GM11168 (cell line): ENCODE results near the gene MBD5.
"Not testable (repeated sequence)": the region's sequence is repeated elsewhere in the genome, so short reads cannot be mapped to it uniquely, and the experiment has no call there.

Experiments
- in situ Hi-C: fragments of 300-500 bp; cut with MboI; formaldehyde crosslinking; loops from one replicate; pipeline ENCODE4 v1.12.0; 2022; ENCODE audit warnings: low sequenced_read_pairs; ENCODE audit not compliant: unreplicated experiment

MBD5 gene

GRCh38 chr2:148021059-148021861, at the start of gene MBD5:
MBD5 (plus strand) TSS chr2:148021091.
- in situ Hi-C loops: no loop called here

- in situ Hi-C loops: no loop called here
Observed at GRCh38 chr2:147976102-147976501, 44.8 kb upstream of the MBD5 start.

GRCh38 chr2:147977679-147978078, 43.2 kb upstream of the MBD5 start:
- in situ Hi-C loops: no loop called here

GRCh38 chr2:147980940-147981528, 39.9 kb upstream of the MBD5 start:
- in situ Hi-C loops: loop anchor here (10.0 kb wide), 1 partner anchor 534 kb away; no protein-coding TSS in a partner anchor

- in situ Hi-C loops: loop anchor here (10.0 kb wide), 1 partner anchor 526 kb away; no protein-coding TSS in a partner anchor
Observed at GRCh38 chr2:147989102-147989501, 31.8 kb upstream of the MBD5 start.

- in situ Hi-C loops: loop anchor here (10.0 kb wide), 1 partner anchor 525 kb away; no protein-coding TSS in a partner anchor
Observed at GRCh38 chr2:147989809-147990403, 31.0 kb upstream of the MBD5 start.

- in situ Hi-C loops: not testable (repeated sequence)
Observed at GRCh38 chr2:147994965-147995364, 25.9 kb upstream of the MBD5 start.

GRCh38 chr2:147996828-147997227, 24.1 kb upstream of the MBD5 start:
- in situ Hi-C loops: no loop called here

GRCh38 chr2:147998203-147998602, 22.7 kb upstream of the MBD5 start:
- in situ Hi-C loops: no loop called here

GRCh38 chr2:147999126-147999525, 21.8 kb upstream of the MBD5 start:
- in situ Hi-C loops: no loop called here

- in situ Hi-C loops: no loop called here
Observed at GRCh38 chr2:148000095-148000494, 20.8 kb upstream of the MBD5 start.

- in situ Hi-C loops: not testable (repeated sequence)
Observed at GRCh38 chr2:148002420-148002819, 18.5 kb upstream of the MBD5 start.

GRCh38 chr2:148006249-148007007, 14.5 kb upstream of the MBD5 start:
- in situ Hi-C loops: no loop called here

GRCh38 chr2:148007219-148007900, 13.5 kb upstream of the MBD5 start:
- in situ Hi-C loops: no loop called here

- in situ Hi-C loops: not testable (repeated sequence)
Observed at GRCh38 chr2:148008411-148008810, 12.5 kb upstream of the MBD5 start.

- in situ Hi-C loops: no loop called here
Observed at GRCh38 chr2:148013876-148014275, 7.0 kb upstream of the MBD5 start.

- in situ Hi-C loops: no loop called here
Observed at GRCh38 chr2:148014616-148015015, 6.3 kb upstream of the MBD5 start.

- in situ Hi-C loops: no loop called here
Observed at GRCh38 chr2:148020111-148021058, 506 bp upstream of the MBD5 start, which contains the start of gene ORC4. ORC4 (minus strand) TSS chr2:148020737; CDS start chr2:147975958, 44,779 bp downstream.

GRCh38 chr2:148021886-148022285, 995 bp downstream of the MBD5 start:
- in situ Hi-C loops: no loop called here
